HG03108 (cell line): ENCODE data around the gene APOL3.
"Not testable (repeated sequence)": the region's sequence is repeated elsewhere in the genome, so short reads cannot be mapped to it uniquely, and the experiment has no call there.

Source experiments
- ATAC-seq: cut with Tn5 transposase; IDR thresholded peaks from one replicate; pipeline ENCODE4 v1.9.1; 2021; ENCODE audit warnings: moderate library complexity; ENCODE audit not compliant: unreplicated experiment

Gene APOL3

DNA sequence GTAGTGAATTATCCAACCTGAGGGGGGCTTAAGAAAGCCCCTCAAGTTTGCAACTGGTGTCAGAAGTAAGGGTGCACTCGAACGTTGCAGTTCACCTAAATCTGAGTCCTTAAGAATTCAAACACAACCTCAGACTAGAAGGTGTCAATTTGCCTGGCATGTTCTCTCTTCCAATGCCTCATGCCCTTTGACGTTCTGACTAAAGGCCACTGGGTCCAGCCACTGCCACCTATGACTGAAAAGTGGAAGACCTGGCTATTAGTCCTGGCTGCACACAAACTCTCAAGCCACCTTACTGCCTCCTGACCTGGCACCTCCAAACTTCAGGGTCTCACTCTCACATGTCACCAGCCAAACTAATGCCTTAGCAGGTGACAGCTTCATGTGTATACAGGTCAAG lies 33.0 kb upstream of the APOL3 start:
- ATAC-seq: no peak

DNA sequence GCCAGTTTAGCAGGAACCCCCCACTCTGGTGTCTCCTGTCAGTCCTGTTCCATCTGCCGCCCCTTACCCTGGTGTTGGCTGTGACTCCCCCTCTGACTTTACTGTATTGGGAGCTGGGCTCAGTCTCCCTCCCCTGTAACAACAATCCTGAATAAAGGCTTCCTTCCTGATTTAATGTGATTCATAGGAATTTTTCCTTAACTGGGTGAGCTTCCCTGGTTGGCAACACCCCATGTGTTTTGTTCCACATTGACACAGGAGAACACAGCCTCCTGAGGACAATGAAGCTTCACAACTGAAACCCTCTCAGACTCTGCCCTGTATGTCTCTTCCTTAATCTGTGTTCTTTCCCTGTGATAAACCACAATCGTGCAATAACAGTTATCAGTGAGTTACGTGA lies 32.6 kb upstream of the APOL3 start:
- ATAC-seq: no peak

DNA sequence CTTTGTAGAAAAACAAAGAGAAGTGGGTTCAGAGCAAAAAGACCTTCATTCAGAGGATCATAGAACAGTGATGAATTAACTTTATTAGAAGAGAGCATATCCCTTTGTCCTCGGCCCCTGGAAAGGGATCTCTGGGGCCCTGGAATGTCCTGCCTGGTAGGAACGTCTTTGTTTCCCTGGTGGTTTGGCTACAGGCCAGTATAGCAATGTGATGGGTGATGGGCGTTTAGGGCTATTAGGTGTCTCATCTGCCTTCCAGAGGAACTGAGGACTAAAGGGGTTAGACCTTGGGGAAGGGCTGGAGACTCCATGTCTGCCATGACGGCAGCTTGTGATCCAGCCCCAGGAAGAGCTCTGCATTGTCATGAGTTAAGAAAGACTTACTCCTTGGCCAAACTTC lies 32.0 kb upstream of the APOL3 start:
- no peak for ATAC-seq

DNA sequence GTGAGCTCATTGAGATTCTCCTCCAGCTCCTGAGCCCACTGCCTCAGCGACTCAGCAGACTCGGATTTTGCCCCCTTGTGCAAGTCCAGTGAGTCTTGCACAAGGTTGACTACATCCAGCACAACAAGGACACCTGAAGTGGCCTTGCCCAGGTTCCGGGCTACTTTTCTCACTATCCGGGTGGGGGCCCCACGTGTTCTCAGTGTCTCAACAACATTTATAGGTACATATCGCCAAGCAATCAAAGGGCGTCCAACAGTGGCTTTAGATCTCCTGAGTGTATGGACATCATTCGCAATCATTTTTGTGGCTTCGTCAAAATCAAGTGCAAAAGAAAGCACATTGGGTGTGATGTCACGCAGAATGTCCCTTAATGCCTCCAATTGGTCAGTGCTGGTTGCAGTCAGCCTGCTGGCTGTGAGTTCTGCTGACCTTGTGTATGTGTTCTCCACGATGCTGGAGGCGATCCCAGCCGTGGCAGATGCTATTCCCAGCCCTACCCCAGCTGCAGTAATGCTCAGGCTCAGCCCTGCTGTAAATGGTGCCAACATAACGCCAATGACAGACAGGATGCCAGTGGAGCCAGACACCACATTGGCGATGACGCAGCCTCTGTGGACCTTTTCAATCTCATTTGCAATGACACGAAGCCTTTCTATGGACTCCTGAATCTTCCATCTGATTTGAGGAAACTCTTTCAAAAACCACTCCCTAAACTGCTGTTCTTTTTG lies 30.7 kb upstream of the APOL3 start:
- no peak for ATAC-seq

DNA sequence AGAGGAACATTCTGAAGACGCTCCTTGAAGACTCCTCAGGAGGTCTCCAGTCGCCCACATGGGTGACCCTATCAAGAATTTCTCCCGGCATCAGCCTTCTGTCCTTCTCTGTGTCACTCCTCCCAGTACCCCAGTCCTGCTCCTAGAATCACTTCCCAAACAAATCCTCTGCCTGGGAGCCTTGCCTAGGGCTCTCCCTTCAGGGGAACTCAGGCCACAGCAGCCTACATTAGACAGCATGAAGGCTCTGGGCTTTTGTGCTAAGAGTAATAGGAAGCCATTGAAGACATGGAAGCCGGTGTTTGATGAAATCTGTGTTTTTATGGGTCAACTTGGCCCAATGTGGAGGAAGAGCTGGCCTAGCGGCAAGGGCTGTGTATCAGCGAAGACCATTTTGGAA lies 27.3 kb upstream of the APOL3 start:
- not testable (repeated sequence) for ATAC-seq

DNA sequence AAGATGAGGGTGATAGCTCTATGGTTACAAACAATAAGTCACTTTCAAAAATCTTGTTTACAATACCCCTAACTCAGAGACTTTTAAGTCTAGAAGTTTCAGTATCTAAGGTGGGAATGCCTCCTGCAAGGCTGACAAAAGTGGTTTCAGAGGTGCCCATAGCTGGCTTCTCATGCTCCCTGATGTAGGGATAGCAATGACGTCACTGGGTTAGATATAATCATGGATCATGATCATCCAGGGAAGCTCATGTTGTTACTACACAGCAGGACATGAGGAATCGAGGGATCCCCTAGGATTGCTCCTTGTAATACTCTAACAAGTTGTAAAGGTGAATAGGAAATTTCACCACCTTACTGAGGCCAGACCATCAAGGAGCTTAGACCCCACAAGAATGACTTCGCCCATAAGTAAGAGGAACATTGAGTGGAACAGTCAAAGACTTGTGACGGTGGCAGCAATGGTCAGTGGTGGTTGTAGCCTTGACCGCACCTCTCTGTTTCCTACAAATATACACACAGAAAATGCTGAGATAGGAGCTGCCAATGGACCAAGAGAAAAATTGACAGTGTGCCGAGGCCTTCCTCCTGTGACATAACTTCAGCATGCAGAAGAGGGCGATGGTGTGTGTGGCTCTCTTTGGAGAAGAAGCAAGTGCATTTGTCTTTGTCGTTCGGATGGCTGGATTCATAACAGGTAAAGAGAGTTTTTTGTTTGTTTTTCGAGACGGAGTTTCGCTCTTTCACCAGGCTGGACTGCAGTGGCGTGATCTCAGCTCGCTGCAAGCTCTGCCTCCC lies 25.5 kb upstream of the APOL3 start:
- no peak for ATAC-seq

DNA sequence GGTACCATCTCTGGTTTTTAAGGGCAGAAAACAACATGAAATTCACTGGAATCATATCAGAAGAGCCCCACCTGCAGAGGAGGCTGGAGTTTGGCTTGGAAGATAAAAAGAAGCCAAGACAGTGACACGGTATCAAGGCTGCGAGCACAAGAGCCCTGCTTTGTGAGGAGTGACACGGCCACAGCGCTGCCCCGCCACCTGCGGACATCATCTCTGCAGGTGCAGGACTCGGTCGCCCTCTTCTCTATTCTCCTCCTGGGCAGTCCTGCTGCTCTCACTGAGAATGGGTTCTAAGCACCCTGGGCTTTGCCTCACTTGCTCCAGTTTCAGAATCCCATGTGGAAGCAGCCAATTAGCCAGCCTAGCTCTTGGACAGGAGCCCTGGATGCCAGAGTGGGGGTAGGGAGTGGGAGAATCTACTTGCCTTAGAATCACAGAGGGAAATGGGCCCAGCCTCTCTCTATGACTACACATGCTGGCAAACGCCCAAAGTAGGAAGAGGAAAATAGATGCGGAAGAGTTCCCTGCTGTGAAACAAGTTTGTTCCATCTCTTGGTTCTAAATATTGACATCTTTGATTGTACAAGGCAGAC lies 24.0 kb upstream of the APOL3 start:
- no peak for ATAC-seq

DNA sequence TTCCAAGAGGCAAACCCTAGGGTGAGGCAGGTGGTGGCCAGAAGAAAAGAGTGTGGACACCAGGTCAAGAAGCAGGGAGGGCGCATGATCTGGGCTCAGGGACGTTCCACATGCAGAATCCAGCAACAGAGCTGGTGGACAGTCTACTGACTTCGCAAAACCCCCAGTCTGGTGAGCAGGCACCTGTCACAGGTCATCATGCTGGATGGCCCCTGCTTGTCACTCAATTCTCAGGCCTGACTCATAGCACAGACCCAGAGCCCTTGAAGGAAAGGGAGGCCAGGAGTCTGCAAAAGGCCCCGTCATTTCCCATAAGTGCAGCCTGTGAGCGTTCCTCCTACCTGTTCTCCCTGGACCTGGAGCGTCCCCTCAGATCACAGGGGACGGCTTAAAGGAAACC lies 22.9 kb upstream of the APOL3 start:
- ATAC-seq: no peak

DNA sequence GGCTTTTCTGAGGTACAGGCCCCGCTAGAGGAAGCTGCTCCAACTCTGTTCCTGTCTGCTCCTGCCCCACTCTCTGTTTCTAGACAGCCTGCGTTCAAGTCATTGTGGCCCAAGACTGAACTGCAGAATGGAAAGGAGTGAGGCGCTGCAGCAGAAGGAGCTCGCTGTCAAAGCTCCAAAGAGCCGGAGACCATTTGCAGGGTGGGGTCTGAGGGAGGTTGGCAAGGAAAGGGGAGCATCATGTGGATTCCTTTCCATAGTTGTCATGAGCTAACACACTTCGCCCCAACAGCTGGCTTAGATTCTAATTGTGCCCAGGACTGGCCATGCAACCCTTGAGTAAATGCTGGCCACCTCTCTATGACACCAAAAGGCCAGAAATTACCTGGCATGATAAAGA lies 22.3 kb upstream of the APOL3 start:
- ATAC-seq: no peak

DNA sequence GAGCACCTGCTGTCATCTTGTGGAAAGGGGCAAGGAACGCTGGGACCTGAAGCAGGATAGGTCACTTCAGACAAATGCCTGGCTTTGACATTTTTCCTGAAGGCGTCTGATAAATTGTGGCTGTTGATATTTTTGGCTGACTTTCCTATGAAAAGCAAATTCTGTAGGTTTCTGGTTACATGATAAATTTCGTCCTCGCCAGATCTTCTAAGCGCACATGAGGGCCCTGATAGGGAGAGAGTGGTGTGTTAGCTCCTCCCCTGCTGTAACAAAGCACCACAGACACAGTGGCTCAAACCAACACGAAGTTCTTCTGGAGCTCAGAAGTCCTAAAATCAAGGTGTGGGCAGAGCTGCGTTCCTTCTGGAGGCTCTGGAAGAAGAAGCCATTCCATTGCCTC lies 21.5 kb upstream of the APOL3 start:
- ATAC-seq: no peak

DNA sequence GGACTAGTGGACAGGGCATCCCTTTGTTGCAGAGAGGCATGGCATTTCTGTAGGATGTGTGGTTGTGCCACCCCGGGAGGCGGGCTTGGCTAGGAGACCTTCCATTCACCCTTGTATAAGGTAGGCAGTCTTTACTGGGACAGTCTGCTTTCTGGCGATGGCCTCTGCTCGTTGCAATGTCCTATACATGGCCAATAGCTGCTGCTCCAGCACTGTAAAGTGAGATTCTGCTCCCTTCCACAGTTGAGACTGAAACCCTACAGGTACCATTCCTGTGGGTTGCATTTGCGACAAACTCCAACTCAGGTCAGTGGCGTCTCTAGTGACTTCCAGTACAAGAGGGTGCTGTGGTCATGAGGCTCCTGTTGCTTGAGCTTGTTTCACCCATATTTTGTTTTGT lies 20.4 kb upstream of the APOL3 start:
- no peak for ATAC-seq

DNA sequence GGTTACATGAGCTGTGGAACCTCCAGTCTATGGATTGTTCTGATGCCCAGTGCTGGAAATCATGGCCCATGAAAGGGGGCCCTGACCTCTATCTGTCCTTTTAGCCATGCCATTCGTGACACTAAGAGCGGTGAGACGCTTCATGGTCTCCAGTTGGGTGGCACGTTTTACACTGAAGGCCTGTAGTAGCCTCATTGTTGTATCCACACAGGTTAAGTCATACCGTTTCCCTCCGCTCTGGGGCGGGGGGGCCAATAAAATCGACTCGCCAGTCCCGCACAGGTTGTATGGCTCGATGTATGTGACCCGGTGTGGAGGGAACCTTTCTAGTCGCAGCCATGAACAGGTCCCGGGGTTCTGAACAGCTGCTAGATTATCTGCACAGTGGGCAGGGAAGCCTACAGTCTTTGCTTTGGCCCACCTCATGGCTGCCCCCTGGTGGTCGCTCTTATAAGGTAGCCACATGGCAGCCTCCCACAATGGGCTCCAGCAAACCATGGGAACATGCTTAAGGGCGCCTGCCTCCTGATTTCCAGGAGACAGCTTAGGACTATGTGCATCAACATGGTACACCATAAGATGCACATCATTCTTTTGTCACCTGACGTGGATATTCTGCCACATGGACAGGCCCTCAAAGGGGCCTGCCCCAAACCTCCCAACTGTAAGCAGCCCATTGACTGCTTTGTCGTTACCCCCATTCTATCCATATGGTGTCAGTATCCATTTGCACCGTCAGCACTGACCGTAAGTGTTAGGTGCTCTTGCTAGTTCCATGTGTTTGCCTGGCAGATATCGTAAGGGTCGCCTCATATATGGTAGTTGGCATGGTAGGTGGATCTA lies 19.7 kb upstream of the APOL3 start:
- no peak for ATAC-seq

DNA sequence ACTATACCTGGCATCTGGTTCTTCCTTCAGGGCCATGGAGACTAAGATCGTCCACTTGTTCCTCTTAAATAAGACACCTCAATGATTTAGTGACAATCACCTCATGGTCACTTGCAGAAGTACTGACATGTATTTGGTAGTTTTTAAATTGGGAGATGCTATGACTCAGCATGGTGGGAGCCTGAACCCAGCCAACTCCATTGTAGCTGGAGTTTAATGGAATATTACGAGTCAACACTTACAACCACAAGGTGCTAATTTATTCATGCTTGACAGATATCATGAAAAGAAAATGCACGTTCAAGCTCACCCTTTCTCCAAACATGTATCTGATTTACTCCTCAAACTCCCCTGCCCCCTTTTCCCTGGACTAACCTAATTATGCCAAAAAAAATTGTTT lies 16.6 kb upstream of the APOL3 start:
- ATAC-seq: no peak

DNA sequence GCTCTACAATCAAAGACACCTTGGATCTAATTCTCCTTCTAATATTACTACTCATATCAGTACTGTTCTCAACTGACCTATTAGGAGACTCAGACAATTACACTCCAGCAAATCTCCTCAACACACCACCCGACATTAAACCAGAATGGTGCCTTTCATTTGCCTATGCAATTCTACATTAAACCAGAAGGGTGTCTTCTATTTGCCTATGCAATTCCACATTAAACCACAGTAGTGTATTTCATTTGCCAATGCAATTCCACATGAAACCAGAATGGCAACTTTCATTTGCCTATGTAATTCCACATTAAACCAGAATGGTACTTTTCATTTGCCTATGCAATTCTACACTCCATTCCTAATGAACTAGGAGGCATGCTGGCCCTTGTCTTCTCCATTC lies 15.3 kb upstream of the APOL3 start:
- ATAC-seq: no peak

DNA sequence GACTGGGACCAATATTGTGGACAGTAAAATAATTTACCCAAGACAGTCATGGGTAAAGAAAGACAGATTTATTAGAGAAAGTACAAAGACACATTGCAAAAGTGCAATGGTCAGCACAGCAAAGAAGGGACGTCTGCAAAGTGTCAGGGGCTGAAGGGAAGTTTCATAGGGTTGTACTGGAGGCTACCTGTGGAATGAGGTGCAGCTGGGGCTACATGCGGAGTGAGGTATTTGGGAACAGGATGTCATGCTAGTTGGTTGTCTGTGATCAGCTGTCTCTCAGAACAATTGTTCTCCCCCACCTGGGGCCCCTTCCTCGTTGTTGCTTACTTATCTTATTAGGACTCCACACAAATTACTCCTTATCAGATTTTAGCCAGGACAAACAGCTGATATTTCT lies 11.4 kb upstream of the APOL3 start:
- ATAC-seq: no peak

DNA sequence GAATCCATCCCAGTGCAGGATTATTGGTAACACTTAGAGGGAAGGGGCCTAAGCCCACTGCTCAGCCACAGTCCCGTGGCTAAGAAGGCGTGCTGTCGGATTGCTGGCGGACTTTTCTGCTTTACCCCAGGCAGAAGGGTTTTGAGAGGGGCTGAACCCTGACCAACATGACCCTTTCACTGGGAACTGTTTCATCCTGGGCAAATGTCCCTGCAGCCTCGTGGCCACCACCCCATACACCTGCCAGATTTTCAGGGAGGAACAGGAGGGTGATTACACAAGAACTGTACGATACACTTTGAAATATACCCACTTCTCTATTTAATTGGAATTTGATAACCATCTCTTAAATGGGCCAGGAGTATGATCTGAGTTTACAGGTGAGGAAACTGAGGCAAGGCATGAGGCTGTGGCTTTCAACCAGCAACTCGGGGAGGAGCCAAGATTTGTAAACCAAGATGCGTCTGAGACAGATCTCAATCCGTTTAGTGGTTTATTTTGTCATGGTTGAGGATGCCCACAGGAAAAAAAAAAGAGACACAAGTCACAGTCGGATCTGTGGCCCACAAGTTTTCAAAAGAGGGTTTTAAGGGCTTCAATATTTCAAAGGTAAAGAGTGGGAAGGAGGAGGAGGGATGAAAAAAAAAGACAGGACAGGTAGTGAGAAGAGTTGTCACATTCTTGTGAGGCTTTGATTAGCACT lies 6.1 kb upstream of the APOL3 start:
- no peak for ATAC-seq

DNA sequence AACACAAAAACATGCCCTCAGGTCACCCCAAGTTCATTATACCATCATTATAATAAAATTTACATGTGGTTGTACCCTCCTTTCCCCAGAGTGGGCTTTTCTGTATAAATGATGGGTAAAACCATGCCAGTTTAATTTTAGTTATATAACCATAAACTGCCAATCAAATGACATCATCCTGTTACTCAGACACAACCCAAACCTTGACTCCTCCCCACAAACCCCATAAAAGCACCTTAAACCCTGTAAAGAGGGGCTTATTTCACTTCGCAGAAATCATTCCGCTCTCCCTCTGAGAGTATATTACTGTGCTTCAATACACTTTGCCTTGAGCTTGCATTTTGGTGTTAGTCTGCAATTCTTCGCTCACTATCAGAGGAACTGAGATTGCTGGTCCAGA lies 5.5 kb upstream of the APOL3 start:
- ATAC-seq: no peak

DNA sequence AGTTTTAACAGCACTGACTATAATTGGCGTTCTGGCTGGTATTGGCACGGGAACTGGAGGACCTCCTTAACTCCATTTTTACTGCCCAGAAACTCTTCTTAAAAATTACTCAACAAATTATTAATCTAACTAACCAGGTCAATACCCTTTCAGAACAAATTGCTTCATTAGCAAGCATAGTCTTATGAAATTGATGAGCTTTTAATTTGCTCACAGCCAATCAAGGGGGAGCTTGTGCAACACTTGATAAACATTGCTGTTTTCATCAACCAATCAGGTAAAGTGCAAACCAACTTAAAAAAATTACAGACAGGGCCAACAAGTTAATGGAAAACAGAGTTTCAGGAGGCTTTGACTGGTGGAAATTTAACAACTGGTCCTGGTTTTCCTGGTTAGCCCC lies 4.6 kb upstream of the APOL3 start:
- ATAC-seq: no peak

DNA sequence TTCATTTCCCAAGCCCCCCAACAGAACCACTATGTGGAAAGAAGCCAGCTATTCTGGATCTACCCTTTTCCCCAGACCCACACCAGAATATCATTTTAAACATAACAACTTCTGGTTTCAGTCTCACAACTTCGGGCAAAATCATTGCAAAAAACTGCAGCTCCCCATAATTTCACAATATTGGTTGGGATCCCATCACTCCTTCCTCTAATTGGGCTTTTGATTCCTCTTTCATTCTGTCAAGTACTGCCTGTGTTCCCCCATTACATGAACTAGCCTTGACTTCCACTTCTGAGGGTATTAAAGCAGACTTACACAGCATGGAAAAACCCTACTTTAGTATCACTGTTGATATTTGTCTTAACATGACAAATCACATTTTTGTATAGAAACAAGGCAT lies 4.1 kb upstream of the APOL3 start:
- no peak for ATAC-seq

DNA sequence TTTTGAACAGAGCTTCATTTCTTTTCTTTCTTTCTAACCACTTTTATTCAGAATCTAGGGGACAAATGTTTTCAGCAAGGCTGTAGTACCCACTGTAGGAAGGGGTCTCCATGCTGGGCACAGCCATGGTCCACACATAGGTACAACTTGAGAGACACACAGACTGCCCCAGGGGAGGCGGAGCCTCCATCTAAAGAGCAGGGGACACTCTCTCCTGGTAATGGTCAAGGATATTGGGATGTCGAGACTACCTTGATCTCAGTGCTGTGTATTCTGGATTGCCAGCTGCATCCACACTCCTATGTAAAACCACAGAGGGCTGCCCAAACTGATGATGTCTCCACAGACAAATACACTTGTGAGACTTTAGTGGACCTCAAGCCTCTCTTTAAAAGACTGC lies 2.9 kb upstream of the APOL3 start:
- no peak for ATAC-seq
